K562 treated with DMSO at 1 percent for 4 hours (cell line): ENCODE measurements around the gene OR4C15. TPM values are rescaled to one million over a fixed set of nuclear protein-coding genes. Genes with fewer than 3 reads are reported as not detected.

Experiments used
- total RNA-seq: library from RNA; unstranded; fragments of 300-600 nt; gene quantifications from 2 replicates; pipeline ENCODE4 v1.2.3, GENCODE V29; 2022; ENCODE audit not compliant: insufficient read depth

Gene OR4C15
- not detected in 2 replicates for total RNA-seq

GRCh38 chr11:55554169-55554568 is at the start of gene OR4C15:
Gene OR4C15, plus strand, starts transcription at chr11:55554469. Its CDS starts 0 bp downstream, at chr11:55554469.

GRCh38 chr11:55571828-55572227 is 17.6 kb downstream of the OR4C15 start, which contains the start of gene OR4C16:
Gene OR4C16, plus strand, starts transcription at chr11:55572128. Its CDS starts 0 bp downstream, at chr11:55572128.

Other genes with a start within 250 kb of the OR4C15 start
- not detected in 2 replicates for gene OR4A16, start 211.3 kb upstream of the OR4C15 start, total RNA-seq
- not detected in 2 replicates for gene OR4A15, start 186.5 kb upstream of the OR4C15 start, total RNA-seq
- gene OR4C16, start 17.7 kb downstream of the OR4C15 start, total RNA-seq = not detected in 2 replicates
- not detected in 2 replicates for gene OR4C11, start 53.2 kb downstream of the OR4C15 start, total RNA-seq
- gene OR4P4, start 80.6 kb downstream of the OR4C15 start, total RNA-seq = not detected in 2 replicates
- not detected in 2 replicates for gene OR4S2, start 93.9 kb downstream of the OR4C15 start, total RNA-seq
- gene OR4C6, start 107.7 kb downstream of the OR4C15 start, total RNA-seq = not detected in 2 replicates
- not detected in 2 replicates for gene OR5D13, start 219.0 kb downstream of the OR4C15 start, total RNA-seq
- gene OR5D14, start 241.1 kb downstream of the OR4C15 start, total RNA-seq = not detected in 2 replicates